HS-27A (cell line): ENCODE results near the gene LAMC1.

Experiments used
- DNase-seq: peaks from one replicate; pipeline ENCODE4 v3.0.0-alpha.2; 2012; ENCODE audit warnings: low read depth, missing footprints

The LAMC1 gene

DNA sequence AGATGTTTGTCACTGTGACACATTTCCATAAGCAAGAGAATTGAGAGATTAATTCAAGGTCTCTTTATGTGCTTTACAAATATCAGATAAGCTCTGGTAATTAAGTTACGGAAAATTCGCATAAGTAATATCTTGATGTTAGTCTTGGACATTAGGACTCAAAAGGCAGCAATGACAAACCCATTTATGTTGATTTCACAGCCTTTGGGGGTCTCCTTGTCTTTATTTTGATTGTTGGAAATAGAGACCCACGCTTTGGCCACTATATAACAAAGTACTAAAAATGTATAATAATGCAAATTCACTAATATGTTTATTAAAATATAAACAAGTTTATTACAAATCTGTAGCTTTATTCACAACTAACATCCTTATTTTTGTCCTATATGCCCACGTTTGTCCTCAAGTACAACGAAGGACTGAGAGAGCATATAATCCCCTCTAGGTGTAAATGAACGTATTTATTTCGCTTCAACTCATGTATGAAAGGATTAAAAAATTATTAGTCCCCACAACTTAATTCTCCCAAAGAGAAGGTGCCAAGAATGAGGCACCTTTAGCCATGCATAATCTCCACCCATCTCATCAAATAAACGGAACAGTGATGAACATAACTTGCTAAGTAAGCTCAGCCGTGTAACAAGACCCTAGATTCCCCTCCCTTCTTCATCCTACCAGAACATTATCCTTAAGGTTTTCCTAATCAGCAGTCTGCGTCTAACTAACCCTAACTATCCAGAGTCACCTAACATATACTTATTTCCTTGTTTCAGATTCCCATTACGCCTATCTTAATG lies 1.6 kb upstream of the LAMC1 start:
- no peak for DNase-seq

- peak; percentile 87 for DNase-seq
These were observed 746 bp upstream of the LAMC1 start for GRCh38 chr1:183022202-183023145.

- no peak for DNase-seq
These were observed 539 bp downstream of the LAMC1 start for GRCh38 chr1:183023601-183024316.

DNA sequence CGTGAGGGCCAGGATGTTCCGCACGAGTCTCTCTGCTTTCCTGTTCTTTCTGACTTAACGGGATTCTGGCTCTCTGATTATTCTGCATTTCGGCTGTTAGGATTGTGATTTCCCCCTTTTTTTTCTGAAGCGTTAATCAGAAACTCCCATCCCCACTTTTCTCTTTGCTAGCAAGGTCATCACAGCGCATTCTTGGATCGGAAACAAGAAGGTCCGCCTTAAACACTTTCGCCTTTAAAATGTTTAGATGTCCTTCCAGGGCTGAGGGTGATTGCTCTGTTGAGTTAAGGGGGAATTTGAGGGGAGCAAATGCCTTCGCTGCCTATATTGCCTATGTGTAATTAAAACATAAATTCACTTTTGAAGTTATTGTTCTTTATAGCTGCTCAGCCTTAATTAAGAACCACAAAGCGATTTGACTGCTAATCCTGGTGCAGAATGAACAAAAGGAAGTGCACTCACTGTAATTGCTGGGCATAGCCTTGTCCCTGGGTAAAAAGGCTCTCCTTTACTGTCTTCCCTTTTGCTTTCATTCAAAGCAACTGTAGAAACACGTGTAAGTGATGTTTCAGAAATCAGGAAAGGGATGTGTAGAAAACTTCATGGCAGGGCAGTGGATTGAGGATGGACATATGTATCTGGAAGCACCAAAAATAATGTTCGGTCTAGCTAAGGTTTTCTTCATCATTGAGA lies 1.2 kb downstream of the LAMC1 start:
- no peak for DNase-seq

- no peak for DNase-seq
These were observed 1.8 kb downstream of the LAMC1 start for GRCh38 chr1:183025010-183025337.

GRCh38 chr1:183025782-183026774 lies 2.9 kb downstream of the LAMC1 start:
- DNase-seq = no peak

- no peak for DNase-seq
These were observed 3.8 kb downstream of the LAMC1 start for GRCh38 chr1:183027031-183027430.

DNA sequence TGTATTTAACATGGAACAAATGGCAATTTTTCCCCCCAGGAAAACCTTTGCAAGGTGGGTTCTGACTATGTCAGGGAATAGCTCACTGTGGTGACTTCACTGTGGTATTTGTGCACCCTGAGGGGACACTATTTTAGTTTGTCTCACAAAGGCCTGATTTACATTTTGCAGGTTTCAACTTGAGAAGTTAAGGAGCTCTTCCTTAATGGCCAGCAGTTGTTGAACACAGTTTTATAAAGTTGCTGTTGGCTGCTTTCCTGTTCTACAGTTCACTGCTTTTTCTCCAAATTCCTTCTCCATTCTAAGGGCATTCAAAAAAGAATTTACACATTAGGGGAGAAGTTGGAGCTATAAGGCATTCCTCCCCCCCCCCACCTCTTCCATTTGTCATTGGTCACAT lies 4.6 kb downstream of the LAMC1 start:
- DNase-seq = no peak

- no peak for DNase-seq
These were observed 6.4 kb downstream of the LAMC1 start for GRCh38 chr1:183029591-183030000.

GRCh38 chr1:183030053-183030452 lies 6.8 kb downstream of the LAMC1 start:
- no peak for DNase-seq

GRCh38 chr1:183032122-183032921 lies 9.1 kb downstream of the LAMC1 start:
- DNase-seq = no peak

DNA sequence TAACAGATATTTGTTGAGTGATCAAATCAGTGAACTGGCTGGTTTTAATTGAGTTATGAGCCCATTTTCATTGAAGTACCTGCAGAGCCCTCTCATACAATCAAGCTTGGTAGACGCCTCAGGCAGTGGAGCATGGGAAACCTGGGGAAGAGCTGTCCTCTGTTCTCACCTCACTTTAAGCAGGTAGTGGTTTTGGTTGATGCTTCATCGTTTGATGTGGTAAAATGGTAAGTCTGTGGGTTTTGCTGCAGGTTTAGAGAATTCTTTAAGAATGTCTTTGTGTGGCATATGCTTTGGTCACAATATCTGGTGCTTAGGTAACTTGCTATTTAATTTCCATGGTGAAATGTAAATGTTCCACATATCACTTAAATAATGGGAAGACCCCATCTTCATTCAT lies 10.0 kb downstream of the LAMC1 start:
- DNase-seq = no peak

DNA sequence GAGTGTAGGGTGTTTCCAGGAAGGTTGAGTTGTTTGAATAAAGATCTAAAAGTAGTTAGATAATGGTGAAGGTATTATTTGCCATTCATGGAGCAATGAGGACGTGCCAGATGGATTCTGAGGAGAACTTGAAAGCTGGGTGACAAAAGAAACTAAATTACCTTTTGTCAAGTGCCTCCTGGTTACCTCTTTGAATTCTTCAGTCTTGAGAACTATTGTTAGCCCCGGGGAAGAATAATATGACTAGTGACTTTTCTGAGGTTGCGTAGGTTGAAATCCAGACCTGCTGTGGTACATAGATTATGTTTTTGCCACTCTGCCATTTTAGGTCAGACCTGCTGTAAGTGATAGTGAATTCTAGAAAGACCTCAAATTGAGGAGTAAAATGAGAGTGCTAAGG lies 11.5 kb downstream of the LAMC1 start:
- no peak for DNase-seq

DNA sequence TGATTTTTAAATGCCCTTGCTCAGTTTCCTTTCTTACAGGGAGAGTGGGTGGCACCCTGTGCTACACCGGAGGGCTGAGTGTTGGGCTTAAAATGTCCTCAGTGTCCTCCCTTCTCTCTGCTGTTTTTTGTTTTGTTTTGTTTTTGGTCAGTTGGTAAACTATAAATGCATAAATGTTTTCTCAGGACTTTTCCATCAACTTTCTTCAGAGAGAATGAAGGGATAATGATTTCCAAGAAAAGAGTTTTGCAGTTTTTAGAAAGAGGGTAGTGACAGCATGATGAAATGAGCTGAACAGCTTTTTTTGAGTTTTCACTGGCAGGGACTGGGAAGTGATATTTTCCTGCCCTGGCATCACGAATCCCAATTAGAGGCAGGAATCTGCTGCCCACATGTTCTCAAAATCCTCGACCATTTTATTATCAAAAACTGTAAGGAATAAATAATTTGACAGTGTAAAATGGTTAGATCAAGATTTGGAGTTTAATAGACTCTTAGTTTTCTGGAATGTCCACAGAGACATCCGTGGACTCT lies 15.2 kb downstream of the LAMC1 start:
- no peak for DNase-seq

GRCh38 chr1:183038913-183039312 lies 15.7 kb downstream of the LAMC1 start:
- DNase-seq = no peak

GRCh38 chr1:183039330-183039729 lies 16.1 kb downstream of the LAMC1 start:
- no peak for DNase-seq

DNA sequence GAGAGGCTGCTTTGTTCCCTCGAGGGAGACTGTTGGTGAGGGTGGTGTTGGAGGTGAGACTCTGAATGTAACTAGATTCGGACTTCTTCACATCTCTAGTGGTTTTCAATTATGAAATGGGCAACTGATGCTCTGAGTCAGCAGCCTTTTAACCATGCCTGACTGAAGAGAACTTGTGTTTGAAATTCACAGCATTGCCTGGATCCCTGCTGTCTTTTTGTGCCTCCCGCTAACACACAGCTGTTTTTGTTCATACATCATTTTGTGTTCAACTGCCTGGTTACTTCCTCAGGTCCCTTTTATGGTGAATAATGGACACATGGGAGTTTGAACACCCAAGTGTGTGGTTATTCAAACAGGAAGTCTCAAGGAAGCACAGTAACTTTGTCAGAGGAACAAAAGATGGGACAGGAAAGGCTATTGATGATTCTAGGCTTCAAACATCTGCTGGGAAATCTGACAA lies 16.8 kb downstream of the LAMC1 start:
- DNase-seq = no peak

DNA sequence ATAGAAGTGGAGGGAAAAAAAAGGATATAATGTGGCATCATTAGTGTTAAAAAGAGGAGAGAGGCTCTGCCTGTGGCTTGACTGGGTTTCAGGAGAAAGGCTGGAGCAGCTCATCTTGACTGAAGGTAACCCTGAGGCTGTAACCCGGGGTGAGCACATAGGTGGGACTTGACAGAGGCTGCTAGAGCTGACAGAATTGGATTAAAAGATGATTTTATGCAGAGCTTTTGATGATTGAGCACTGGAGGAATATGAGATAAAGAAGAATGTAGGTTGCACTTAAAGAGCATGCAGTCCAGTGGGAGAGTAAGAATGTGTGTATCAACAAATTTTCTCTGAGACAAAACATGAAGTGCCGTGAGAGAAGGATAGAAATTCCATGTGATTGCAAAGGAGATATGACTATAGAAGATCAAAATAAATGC lies 17.3 kb downstream of the LAMC1 start:
- DNase-seq = no peak

DNA sequence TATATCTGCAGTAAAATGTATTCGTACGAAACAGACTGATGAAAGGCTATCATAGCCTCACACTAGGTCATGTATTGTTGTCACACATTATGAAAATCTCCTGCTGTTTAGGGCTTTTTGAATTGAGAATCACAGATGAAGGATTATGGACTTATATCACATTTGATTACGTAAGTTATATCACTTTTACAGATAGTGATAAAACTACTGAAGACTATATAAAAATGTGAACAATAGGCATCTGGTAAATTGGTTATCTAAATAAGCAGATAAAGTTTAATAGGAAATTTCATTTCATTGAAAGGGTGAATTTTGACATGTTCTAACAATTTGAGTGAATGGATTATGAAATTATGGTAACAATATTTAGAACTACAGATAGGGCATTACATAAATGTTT lies 20.0 kb downstream of the LAMC1 start:
- DNase-seq = no peak
